ENCODE measurements around the gene LMAN1. TPM values are rescaled to one million over a fixed set of nuclear protein-coding genes. Genes with fewer than 3 reads are reported as not detected.

Gene LMAN1
- total and polyA plus RNA-seq, 7 donors, result 15.7 to 64.0 (median 33.0) TPM

- intact Hi-C loops (cut with DNase I), result no loop called here
- DNase-seq, result no peak
- 59 to 73% (median 63%) methylated on average over 6 of the region's 6 CpGs for WGBS, 3 donors
- no peak for ATAC-seq
- H3K4me1 ChIP-seq, result no peaks in the 10 kb centered on the region
- H3K4me3 ChIP-seq, result no peak overlapping the region
- TF ChIP-seq, protein P1, sequence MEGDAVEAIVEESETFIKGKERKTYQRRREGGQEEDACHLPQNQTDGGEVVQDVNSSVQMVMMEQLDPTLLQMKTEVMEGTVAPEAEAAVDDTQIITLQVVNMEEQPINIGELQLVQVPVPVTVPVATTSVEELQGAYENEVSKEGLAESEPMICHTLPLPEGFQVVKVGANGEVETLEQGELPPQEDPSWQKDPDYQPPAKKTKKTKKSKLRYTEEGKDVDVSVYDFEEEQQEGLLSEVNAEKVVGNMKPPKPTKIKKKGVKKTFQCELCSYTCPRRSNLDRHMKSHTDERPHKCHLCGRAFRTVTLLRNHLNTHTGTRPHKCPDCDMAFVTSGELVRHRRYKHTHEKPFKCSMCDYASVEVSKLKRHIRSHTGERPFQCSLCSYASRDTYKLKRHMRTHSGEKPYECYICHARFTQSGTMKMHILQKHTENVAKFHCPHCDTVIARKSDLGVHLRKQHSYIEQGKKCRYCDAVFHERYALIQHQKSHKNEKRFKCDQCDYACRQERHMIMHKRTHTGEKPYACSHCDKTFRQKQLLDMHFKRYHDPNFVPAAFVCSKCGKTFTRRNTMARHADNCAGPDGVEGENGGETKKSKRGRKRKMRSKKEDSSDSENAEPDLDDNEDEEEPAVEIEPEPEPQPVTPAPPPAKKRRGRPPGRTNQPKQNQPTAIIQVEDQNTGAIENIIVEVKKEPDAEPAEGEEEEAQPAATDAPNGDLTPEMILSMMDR (IDR thresholded peaks at IDR 0.05), result no peak
- no peaks in the 10 kb centered on the region for H3K36me3 ChIP-seq (ENCODE audit: insufficient read depth in 1 of 2, low read depth in 1 of 2)
- H3K27ac ChIP-seq, result no peak overlapping the region
- no peaks in the 10 kb centered on the region for H3K9me3 ChIP-seq
- H3K27me3 ChIP-seq (ENCODE audit: insufficient read depth in 3 of 3, low read length in 2 of 3), result peaks cover 6 to 54% (median 6%) of the 10 kb centered on the region in 3 donors
Observed at GRCh38 chr18:59286341-59286740, 72.7 kb downstream of the LMAN1 start.

- no peak for DNase-seq
- intact Hi-C loops (cut with DNase I), result no loop called here
- 84 to 85% (median 84%) methylated on average over 11 of the region's 11 CpGs for WGBS, 3 donors
- no peak for ATAC-seq
- Histone ChIP-seq H3K4me3 (no peak overlapping the region), H3K9me3 (no peaks in the 10 kb centered on the region), H3K4me1 (no peaks in the 10 kb centered on the region), H3K36me3 (ENCODE audit: insufficient read depth in 1 of 2, low read depth in 1 of 2) (no peaks in the 10 kb centered on the region), H3K27ac (no peak overlapping the region), H3K27me3 (ENCODE audit: insufficient read depth in 3 of 3, low read length in 2 of 3) (peaks cover 6 to 79% (median 7%) of the 10 kb centered on the region in 3 donors)
- TF ChIP-seq, protein P1 (IDR thresholded peaks at IDR 0.05), result no peak
Observed at GRCh38 chr18:59282341-59282740, 76.7 kb downstream of the LMAN1 start.

- WGBS, 3 donors, result 55 to 58% (median 55%) methylated on average over 1 of the region's 1 CpG
- Histone ChIP-seq H3K4me3 (no peak overlapping the region), H3K9me3 (no peaks in the 10 kb centered on the region), H3K27me3 (ENCODE audit: insufficient read depth in 3 of 3, low read length in 2 of 3) (peaks cover 0 to 79% (median 17%) of the 10 kb centered on the region in 3 donors), H3K36me3 (ENCODE audit: insufficient read depth in 1 of 2, low read depth in 1 of 2) (no peaks in the 10 kb centered on the region), H3K4me1 (no peaks in the 10 kb centered on the region), H3K27ac (no peak overlapping the region)
- TF ChIP-seq, protein P1 (IDR thresholded peaks at IDR 0.05), result no peak
- intact Hi-C loops (cut with DNase I), result no loop called here
- ATAC-seq (no peak), DNase-seq (no peak)
Observed at GRCh38 chr18:59279722-59280121, 79.3 kb downstream of the LMAN1 start.

DNA sequence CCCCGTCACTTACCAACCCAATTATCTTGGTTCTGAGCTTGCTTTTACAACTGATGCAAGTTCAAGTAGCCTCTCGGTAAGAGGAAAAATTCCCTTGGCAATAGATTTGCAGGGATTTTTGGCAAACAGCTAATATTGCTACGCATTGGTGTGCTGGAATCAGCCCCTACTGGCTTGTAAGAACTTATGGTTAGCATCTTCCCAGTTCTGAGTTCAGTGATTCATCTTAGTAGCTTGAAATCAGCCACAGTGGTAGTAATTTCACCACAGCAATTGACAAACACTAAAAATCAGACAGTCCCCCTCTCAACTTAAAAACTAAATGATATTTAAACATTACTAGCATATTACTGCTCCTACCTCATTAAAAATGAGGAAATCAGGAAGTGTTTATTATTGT, 79.9 kb downstream of the LMAN1 start:
- Histone ChIP-seq H3K27me3 (ENCODE audit: insufficient read depth in 3 of 3, low read length in 2 of 3) (peaks cover 0 to 79% (median 21%) of the 10 kb centered on the region in 3 donors), H3K4me1 (no peaks in the 10 kb centered on the region), H3K4me3 (no peak overlapping the region), H3K36me3 (ENCODE audit: insufficient read depth in 1 of 2, low read depth in 1 of 2) (no peaks in the 10 kb centered on the region), H3K9me3 (no peaks in the 10 kb centered on the region), H3K27ac (no peak overlapping the region)
- TF ChIP-seq, protein P1 (IDR thresholded peaks at IDR 0.05), result no peak
- DNase-seq, result no peak
- ATAC-seq, result no peak
- 37 to 52% (median 38%) methylated on average over 3 of the region's 3 CpGs for WGBS, 3 donors
- intact Hi-C loops (cut with DNase I), result no loop called here

DNA sequence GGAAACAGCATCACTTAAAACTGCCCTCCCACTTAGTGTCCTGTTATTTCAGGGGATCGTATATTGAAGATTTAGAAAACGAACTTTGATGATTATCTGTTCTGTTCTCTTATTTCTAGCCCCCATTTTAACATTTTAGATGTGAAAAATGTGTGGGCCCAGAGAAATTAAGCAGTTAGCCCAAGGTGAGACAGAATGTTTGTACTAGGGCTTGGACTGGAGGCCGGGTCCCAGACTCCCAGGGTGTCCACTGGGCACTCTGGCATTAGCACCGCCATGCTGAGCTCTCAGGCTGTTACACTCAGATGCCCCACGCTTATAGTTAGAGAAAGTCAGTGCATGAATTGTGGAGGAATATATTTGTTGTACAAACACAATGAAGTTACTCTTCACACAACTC, 80.3 kb downstream of the LMAN1 start:
- no peak for ATAC-seq
- Histone ChIP-seq H3K27ac (no peak overlapping the region), H3K27me3 (ENCODE audit: insufficient read depth in 3 of 3, low read length in 2 of 3) (peaks cover 0 to 79% (median 23%) of the 10 kb centered on the region in 3 donors), H3K4me3 (no peak overlapping the region), H3K36me3 (ENCODE audit: insufficient read depth in 1 of 2, low read depth in 1 of 2) (no peaks in the 10 kb centered on the region), H3K9me3 (no peaks in the 10 kb centered on the region), H3K4me1 (no peaks in the 10 kb centered on the region)
- WGBS, 3 donors, result 67 to 72% (median 68%) methylated on average over 5 of the region's 5 CpGs
- intact Hi-C loops (cut with DNase I), result no loop called here
- no peak for DNase-seq
- TF ChIP-seq, protein P1 (IDR thresholded peaks at IDR 0.05), result no peak
